GM23338 (cell line): ENCODE results near the gene RAP1GAP2. TPM values are rescaled to one million over a fixed set of nuclear protein-coding genes. Genes with fewer than 3 reads are reported as not detected.

Experiments
- ATAC-seq: fragments of 200-7000 bp; cut with Tn5 transposase; 3 replicates; pipeline ENCODE4 v1.9.1; 2020
- DNase-seq: peaks from one replicate; pipeline ENCODE4 v3.0.0-alpha.2; 2015; ENCODE audit warnings: low spot score
- H2AFZ ChIP-seq: fragments of 200-600 bp; sonication (generic); 2 replicates; pipeline ENCODE4 v1.8.0; 2016; ENCODE audit warnings: antibody characterized with exemption, mild to moderate bottlenecking, moderate library complexity
- H3F3A ChIP-seq: fragments of 200-600 bp; sonication (generic); replicated peaks from 2 replicates; pipeline ENCODE4 v1.8.0; 2017; ENCODE audit warnings: antibody characterized with exemption, mixed run types, low read depth
- H3K27ac ChIP-seq: fragments of 200-600 bp; sonication (generic); 2 replicates; pipeline ENCODE4 v1.6.1; 2016; ENCODE audit warnings: low read depth
- H3K27me3 ChIP-seq: fragments of 200-600 bp; sonication (generic); 2 replicates; pipeline ENCODE4 v1.8.0; 2016; ENCODE audit warnings: mild to moderate bottlenecking, mixed run types, moderate library complexity; ENCODE audit not compliant: insufficient read depth
- H3K36me3 ChIP-seq: fragments of 200-600 bp; sonication (generic); 2 replicates; pipeline ENCODE4 v1.8.0; 2016; ENCODE audit warnings: mild to moderate bottlenecking; ENCODE audit not compliant: insufficient read depth
- H3K4me1 ChIP-seq: fragments of 200-600 bp; sonication (generic); 2 replicates; pipeline ENCODE4 v1.8.0; 2016; ENCODE audit warnings: mild to moderate bottlenecking, moderate library complexity; ENCODE audit not compliant: insufficient read depth
- H3K4me2 ChIP-seq: fragments of 200-600 bp; sonication (generic); 2 replicates; pipeline ENCODE4 v1.7.1; 2017; ENCODE audit warnings: mixed run types
- H3K4me3 ChIP-seq: fragments of 200-600 bp; sonication (generic); 2 replicates; pipeline ENCODE4 v1.6.1; 2016; ENCODE audit warnings: mixed run types
- H3K79me2 ChIP-seq: fragments of 200-600 bp; sonication (generic); replicated peaks from 2 replicates; pipeline ENCODE4 v1.8.0; 2017; ENCODE audit warnings: mild to moderate bottlenecking; ENCODE audit not compliant: insufficient read depth
- H3K9me2 ChIP-seq: fragments of 200-600 bp; sonication (generic); 2 replicates; pipeline ENCODE4 v1.8.0; 2017; ENCODE audit not compliant: insufficient read depth
- H4K20me1 ChIP-seq: fragments of 200-600 bp; sonication (generic); replicated peaks from 2 replicates; pipeline ENCODE4 v1.8.0; 2017; ENCODE audit warnings: mild to moderate bottlenecking; ENCODE audit not compliant: insufficient read depth
- H3K27ac Mint-ChIP-seq: 2 replicates; pipeline ENCODE4 v1.8.0; 2020; ENCODE audit warnings: inconsistent platforms, mild to moderate bottlenecking, moderate library complexity, mixed read lengths
- H3K27me3 Mint-ChIP-seq: 3 replicates; pipeline ENCODE4 v1.8.0; 2022; ENCODE audit warnings: low read depth, mild to moderate bottlenecking, moderate library complexity, mixed read lengths, inconsistent platforms; ENCODE audit not compliant: insufficient read depth, poor library complexity
- H3K36me3 Mint-ChIP-seq: 3 replicates; pipeline ENCODE4 v1.8.0; 2021; ENCODE audit warnings: low read depth, mild to moderate bottlenecking, inconsistent platforms, moderate library complexity, mixed read lengths
- H3K4me1 Mint-ChIP-seq: 3 replicates; pipeline ENCODE4 v1.8.0; 2020; ENCODE audit warnings: mild to moderate bottlenecking, inconsistent platforms, mixed read lengths
- H3K4me3 Mint-ChIP-seq: 3 replicates; pipeline ENCODE4 v1.8.0; 2021; ENCODE audit warnings: moderate library complexity, mild to moderate bottlenecking, inconsistent platforms, mixed read lengths
- H3K9me3 Mint-ChIP-seq: 3 replicates; pipeline ENCODE4 v1.8.0; 2020; ENCODE audit warnings: moderate library complexity, mild to moderate bottlenecking, inconsistent platforms, mixed read lengths
- CREB1 ChIP-seq: fragments of 250-450 bp; sonication (Bioruptor Pico); IDR thresholded peaks from 2 replicates; pipeline ENCODE4 v1.5.0; 2020; ENCODE audit warnings: low read depth, mild to moderate bottlenecking, moderate library complexity
- EZH2 ChIP-seq: fragments of 200-600 bp; sonication (generic); IDR thresholded peaks from one replicate; pipeline ENCODE4 v1.8.0; 2017; ENCODE audit warnings: antibody characterized with exemption, mild to moderate bottlenecking, low read depth; ENCODE audit not compliant: unreplicated experiment
- EZH2phosphoT487 ChIP-seq: fragments of 200-600 bp; sonication (generic); IDR thresholded peaks from one replicate; pipeline ENCODE4 v1.8.1; 2018; ENCODE audit warnings: antibody characterized with exemption; ENCODE audit not compliant: unreplicated experiment
- JUNB ChIP-seq: IDR thresholded peaks from one replicate; pipeline ENCODE4 v1.6.1; 2016; ENCODE audit warnings: antibody characterized with exemption; ENCODE audit not compliant: unreplicated experiment
- NANOG ChIP-seq: IDR thresholded peaks from 2 replicates; pipeline ENCODE4 v1.6.1; 2016; ENCODE audit warnings: antibody characterized with exemption, borderline replicate concordance
- STAT1 ChIP-seq: IDR thresholded peaks from one replicate; pipeline ENCODE4 v1.6.1; 2016; ENCODE audit warnings: antibody characterized with exemption; ENCODE audit not compliant: unreplicated experiment
- ZNF114 ChIP-seq: fragments of 250-450 bp; sonication (Bioruptor Pico); IDR thresholded peaks from 2 replicates; pipeline ENCODE4 v1.5.0; 2020; ENCODE audit warnings: mild to moderate bottlenecking, moderate library complexity
- ZNF331 ChIP-seq: fragments of 250-450 bp; sonication (Bioruptor Pico); IDR thresholded peaks from 2 replicates; pipeline ENCODE4 v1.5.0; 2020; ENCODE audit warnings: low read depth, mild to moderate bottlenecking, moderate library complexity
- polyA plus RNA-seq: library from polyadenylated mRNA; unstranded; fragments of >200 nt; fragmentation: Nextera tagmentation; extraction: Ambion mirVana; gene quantifications from 2 replicates; pipeline ENCODE4 v1.2.1, GENCODE V29; 2016
- total RNA-seq: library from RNA; depleted of rRNA; stranded (reverse); fragments of >200 nt; shearing (Covaris generic); gene quantifications from 2 replicates; pipeline ENCODE4 v1.2.3, GENCODE V29; 2014
- TF ChIP-seq, protein P1 (sequence below), 2 experiments: fragments of 200-600 bp in 1 of 2; sonication (generic) in 1 of 2; conservative IDR thresholded peaks; 2 replicates each; pipeline versions ENCODE4 v1.5.1 to v1.6.1; 2016 to 2017; ENCODE audit warnings: antibody characterized with exemption in 2 of 2, low read depth in 2 of 2, mild to moderate bottlenecking in 2 of 2, moderate library complexity in 1 of 2
- TF ChIP-seq, protein P2 (sequence below): fragments of 250-450 bp; sonication (Bioruptor Pico); IDR thresholded peaks from 2 replicates; pipeline ENCODE4 v1.5.0; 2020; ENCODE audit warnings: mild to moderate bottlenecking, moderate library complexity

The RAP1GAP2 gene
- total and polyA plus RNA-seq, 2 experiments from 2014 or later: 17.8 to 46.1 TPM

DNA sequence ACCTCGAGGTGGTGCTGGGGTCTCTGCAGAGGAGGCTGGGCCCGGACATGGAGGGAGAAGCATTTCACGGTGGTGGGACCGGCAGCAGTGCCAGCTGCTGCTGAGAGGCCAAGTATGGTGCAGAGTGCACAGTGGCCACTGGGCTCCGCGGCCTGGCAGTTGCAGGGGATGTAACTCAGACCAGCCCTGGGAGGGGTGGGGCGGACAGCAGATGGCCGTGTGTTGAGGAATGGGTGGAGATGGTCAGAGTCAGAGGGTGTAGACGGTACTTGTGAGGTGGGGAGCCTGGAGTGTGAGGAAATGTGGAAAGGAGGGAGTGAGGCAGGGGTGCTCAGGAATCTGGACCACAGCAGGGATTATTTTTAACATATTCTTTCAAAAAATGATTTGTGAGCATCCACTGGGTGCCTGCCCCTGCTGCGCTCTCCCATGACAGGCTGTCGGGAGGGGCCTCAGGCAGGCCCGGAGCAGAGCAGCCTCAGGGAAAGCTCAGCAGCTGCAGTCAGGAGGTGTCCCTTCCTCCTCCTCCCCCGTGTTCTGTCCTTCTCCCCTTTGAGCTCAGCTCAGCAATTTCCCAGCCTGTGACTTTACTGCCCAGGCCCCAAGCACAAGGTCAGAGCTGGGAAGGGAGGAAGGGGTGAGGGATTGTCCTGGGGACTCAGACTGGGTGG lies 113.1 kb downstream of the RAP1GAP2 start (continued):
- TF ChIP-seq STAT1 (no peak), NANOG (no peak), ZNF331 (no peak), EZH2 (no peak), ZNF114 (no peak)
- TF ChIP-seq, protein P1, sequence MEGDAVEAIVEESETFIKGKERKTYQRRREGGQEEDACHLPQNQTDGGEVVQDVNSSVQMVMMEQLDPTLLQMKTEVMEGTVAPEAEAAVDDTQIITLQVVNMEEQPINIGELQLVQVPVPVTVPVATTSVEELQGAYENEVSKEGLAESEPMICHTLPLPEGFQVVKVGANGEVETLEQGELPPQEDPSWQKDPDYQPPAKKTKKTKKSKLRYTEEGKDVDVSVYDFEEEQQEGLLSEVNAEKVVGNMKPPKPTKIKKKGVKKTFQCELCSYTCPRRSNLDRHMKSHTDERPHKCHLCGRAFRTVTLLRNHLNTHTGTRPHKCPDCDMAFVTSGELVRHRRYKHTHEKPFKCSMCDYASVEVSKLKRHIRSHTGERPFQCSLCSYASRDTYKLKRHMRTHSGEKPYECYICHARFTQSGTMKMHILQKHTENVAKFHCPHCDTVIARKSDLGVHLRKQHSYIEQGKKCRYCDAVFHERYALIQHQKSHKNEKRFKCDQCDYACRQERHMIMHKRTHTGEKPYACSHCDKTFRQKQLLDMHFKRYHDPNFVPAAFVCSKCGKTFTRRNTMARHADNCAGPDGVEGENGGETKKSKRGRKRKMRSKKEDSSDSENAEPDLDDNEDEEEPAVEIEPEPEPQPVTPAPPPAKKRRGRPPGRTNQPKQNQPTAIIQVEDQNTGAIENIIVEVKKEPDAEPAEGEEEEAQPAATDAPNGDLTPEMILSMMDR (conservative IDR thresholded peaks at IDR 0.05; ENCODE audit: low read depth in 2 of 2): no peak

DNA sequence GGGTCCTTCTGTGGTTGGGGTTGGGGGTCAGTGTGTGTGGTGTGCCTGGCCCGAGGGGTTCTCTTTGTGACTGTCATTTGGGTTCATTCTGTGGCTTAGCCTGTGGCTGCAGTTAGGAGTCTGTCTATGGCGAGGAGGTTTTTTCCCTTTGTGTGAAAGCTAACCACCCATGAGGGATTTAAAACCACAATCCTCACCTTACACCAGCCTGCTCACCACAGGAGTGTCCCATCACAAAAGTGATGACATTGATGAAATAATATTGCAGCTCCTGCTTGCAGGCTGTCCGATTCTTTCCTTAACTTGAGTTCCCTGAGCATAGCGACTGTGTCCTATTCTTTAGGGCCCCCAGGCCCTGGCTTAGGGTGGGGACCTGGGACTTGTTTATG lies 113.6 kb downstream of the RAP1GAP2 start:
- H3K4me3 Mint-ChIP-seq: no peak overlapping the region
- no peak for TF ChIP-seq EZH2phosphoT487
- no peak for TF ChIP-seq CREB1
- TF ChIP-seq, protein P2, sequence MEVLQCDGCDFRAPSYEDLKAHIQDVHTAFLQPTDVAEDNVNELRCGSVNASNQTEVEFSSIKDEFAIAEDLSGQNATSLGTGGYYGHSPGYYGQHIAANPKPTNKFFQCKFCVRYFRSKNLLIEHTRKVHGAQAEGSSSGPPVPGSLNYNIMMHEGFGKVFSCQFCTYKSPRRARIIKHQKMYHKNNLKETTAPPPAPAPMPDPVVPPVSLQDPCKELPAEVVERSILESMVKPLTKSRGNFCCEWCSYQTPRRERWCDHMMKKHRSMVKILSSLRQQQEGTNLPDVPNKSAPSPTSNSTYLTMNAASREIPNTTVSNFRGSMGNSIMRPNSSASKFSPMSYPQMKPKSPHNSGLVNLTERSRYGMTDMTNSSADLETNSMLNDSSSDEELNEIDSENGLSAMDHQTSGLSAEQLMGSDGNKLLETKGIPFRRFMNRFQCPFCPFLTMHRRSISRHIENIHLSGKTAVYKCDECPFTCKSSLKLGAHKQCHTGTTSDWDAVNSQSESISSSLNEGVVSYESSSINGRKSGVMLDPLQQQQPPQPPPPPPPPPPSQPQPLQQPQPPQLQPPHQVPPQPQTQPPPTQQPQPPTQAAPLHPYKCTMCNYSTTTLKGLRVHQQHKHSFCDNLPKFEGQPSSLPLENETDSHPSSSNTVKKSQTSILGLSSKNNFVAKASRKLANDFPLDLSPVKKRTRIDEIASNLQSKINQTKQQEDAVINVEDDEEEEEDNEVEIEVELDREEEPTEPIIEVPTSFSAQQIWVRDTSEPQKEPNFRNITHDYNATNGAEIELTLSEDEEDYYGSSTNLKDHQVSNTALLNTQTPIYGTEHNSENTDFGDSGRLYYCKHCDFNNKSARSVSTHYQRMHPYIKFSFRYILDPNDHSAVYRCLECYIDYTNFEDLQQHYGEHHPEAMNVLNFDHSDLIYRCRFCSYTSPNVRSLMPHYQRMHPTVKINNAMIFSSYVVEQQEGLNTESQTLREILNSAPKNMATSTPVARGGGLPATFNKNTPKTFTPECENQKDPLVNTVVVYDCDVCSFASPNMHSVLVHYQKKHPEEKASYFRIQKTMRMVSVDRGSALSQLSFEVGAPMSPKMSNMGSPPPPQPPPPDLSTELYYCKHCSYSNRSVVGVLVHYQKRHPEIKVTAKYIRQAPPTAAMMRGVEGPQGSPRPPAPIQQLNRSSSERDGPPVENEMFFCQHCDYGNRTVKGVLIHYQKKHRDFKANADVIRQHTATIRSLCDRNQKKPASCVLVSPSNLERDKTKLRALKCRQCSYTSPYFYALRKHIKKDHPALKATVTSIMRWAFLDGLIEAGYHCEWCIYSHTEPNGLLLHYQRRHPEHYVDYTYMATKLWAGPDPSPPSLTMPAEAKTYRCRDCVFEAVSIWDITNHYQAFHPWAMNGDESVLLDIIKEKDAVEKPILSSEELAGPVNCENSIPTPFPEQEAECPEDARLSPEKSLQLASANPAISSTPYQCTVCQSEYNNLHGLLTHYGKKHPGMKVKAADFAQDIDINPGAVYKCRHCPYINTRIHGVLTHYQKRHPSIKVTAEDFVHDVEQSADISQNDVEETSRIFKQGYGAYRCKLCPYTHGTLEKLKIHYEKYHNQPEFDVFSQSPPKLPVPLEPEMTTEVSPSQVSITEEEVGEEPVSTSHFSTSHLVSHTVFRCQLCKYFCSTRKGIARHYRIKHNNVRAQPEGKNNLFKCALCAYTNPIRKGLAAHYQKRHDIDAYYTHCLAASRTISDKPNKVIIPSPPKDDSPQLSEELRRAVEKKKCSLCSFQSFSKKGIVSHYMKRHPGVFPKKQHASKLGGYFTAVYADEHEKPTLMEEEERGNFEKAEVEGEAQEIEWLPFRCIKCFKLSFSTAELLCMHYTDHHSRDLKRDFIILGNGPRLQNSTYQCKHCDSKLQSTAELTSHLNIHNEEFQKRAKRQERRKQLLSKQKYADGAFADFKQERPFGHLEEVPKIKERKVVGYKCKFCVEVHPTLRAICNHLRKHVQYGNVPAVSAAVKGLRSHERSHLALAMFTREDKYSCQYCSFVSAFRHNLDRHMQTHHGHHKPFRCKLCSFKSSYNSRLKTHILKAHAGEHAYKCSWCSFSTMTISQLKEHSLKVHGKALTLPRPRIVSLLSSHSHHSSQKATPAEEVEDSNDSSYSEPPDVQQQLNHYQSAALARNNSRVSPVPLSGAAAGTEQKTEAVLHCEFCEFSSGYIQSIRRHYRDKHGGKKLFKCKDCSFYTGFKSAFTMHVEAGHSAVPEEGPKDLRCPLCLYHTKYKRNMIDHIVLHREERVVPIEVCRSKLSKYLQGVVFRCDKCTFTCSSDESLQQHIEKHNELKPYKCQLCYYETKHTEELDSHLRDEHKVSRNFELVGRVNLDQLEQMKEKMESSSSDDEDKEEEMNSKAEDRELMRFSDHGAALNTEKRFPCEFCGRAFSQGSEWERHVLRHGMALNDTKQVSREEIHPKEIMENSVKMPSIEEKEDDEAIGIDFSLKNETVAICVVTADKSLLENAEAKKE (CRISPR knock-in tag): no peak
- TF ChIP-seq STAT1: no peak
- TF ChIP-seq ZNF331: no peak
- no peak for TF ChIP-seq JUNB
- TF ChIP-seq ZNF114: no peak
- TF ChIP-seq, protein P1 (conservative IDR thresholded peaks at IDR 0.05; ENCODE audit: low read depth in 2 of 2): no peak
- no peak for TF ChIP-seq NANOG
- TF ChIP-seq EZH2: no peak
- H3K27ac Mint-ChIP-seq: no peak overlapping the region; the same call in 1 of the 2 replicates

More for the DNA sequence above, 113.6 kb downstream of the RAP1GAP2 start:
- H4K20me1 ChIP-seq: peaks cover 37% of the 10 kb centered on the region
- H3K4me1 Mint-ChIP-seq: peaks cover 23% of the 10 kb centered on the region
- H3K4me3 ChIP-seq: no peak overlapping the region
- H3K4me1 ChIP-seq: peaks cover 4% of the 10 kb centered on the region; the same call in 1 of the 2 replicates
- H3K9me3 Mint-ChIP-seq: peaks cover 4% of the 10 kb centered on the region; the same call in 2 of the 3 replicates
- no peak overlapping the region for H2AFZ ChIP-seq
- H3K27me3 Mint-ChIP-seq: peaks cover 10% of the 10 kb centered on the region
- peak overlapping the region; percentile 45; the same call in 1 of the 2 replicates for H3K27ac ChIP-seq
- H3K4me2 ChIP-seq: no peak overlapping the region
- H3K79me2 ChIP-seq: peaks cover 66% of the 10 kb centered on the region
- no peak for DNase-seq
- ATAC-seq: no peak
- no peaks in the 10 kb centered on the region for H3K36me3 ChIP-seq
- no peaks in the 10 kb centered on the region for H3K9me2 ChIP-seq
- no peaks in the 10 kb centered on the region; the same call in 1 of the 2 replicates for H3F3A ChIP-seq
- peaks cover 47% of the 10 kb centered on the region for H3K36me3 Mint-ChIP-seq
- no peaks in the 10 kb centered on the region for H3K27me3 ChIP-seq
